Activated naive CD4-positive, alpha-beta T cell treated with anti-CD3 and anti-CD28 coated beads, Interleukin-2, amount 50 U/mL, for 24 hours (primary cell): Measurements from ENCODE around the gene SYT7.

Experiments used
- H3K27ac Mint-ChIP-seq: one replicate; pipeline ENCODE4 v1.8.0; 2021; ENCODE audit warnings: mild to moderate bottlenecking, mixed read lengths
- H3K27me3 Mint-ChIP-seq: one replicate; pipeline ENCODE4 v1.8.0; 2021; ENCODE audit warnings: mixed read lengths
- H3K36me3 Mint-ChIP-seq: one replicate; pipeline ENCODE4 v1.8.0; 2021; ENCODE audit warnings: mixed read lengths
- H3K4me1 Mint-ChIP-seq: one replicate; pipeline ENCODE4 v1.8.0; 2021; ENCODE audit warnings: mixed read lengths
- H3K4me3 Mint-ChIP-seq: one replicate; pipeline ENCODE4 v1.8.0; 2021; ENCODE audit warnings: mild to moderate bottlenecking, mixed read lengths
- H3K9me3 Mint-ChIP-seq: one replicate; pipeline ENCODE4 v1.8.0; 2021; ENCODE audit warnings: mixed read lengths

The SYT7 gene

GRCh38 chr11:61531044-61531443, 49.8 kb downstream of the SYT7 start:
- H3K27me3 Mint-ChIP-seq: peaks cover 6% of the 10 kb centered on the region

GRCh38 chr11:61529537-61530225, 51.2 kb downstream of the SYT7 start:
- H3K27ac Mint-ChIP-seq: no peak overlapping the region
- H3K4me3 Mint-ChIP-seq: no peak overlapping the region
- peaks cover 6% of the 10 kb centered on the region for H3K27me3 Mint-ChIP-seq
- H3K36me3 Mint-ChIP-seq: no peaks in the 10 kb centered on the region
- H3K9me3 Mint-ChIP-seq: no peaks in the 10 kb centered on the region
- H3K4me1 Mint-ChIP-seq: no peaks in the 10 kb centered on the region

More at GRCh38 chr11:61531044-61531443, 49.8 kb downstream of the SYT7 start:
- H3K27ac Mint-ChIP-seq: no peak overlapping the region
- no peaks in the 10 kb centered on the region for H3K9me3 Mint-ChIP-seq
- no peaks in the 10 kb centered on the region for H3K36me3 Mint-ChIP-seq
- no peaks in the 10 kb centered on the region for H3K4me1 Mint-ChIP-seq
- no peak overlapping the region for H3K4me3 Mint-ChIP-seq

DNA sequence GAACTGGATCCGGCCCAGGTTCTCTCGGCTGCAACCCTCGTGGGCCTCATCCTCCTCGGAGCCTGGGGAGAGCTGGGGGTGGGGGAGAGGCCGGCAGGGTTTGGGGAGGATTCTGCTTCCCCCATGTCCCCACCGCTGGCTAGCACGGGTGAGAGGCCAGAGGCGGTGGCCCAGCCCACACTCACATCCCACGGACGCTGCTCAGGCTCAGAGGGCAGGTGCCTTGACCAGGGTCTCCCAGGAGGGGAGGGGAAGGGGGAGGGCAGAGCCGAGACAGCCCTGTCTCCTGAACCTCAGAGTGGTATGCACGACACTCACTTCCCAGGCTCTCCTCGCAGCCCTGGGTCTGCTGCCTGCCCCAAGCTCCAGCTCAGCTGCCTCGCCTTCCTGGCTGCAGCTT, 52.8 kb downstream of the SYT7 start:
- Mint-ChIP-seq H3K4me1 (no peaks in the 10 kb centered on the region), H3K4me3 (no peak overlapping the region), H3K27me3 (peaks cover 3% of the 10 kb centered on the region), H3K27ac (no peak overlapping the region), H3K36me3 (no peaks in the 10 kb centered on the region), H3K9me3 (no peaks in the 10 kb centered on the region)

GRCh38 chr11:61526956-61527731, 53.7 kb downstream of the SYT7 start:
- no peak overlapping the region for H3K4me3 Mint-ChIP-seq
- H3K36me3 Mint-ChIP-seq: no peaks in the 10 kb centered on the region
- H3K9me3 Mint-ChIP-seq: no peaks in the 10 kb centered on the region
- no peak overlapping the region for H3K27ac Mint-ChIP-seq
- no peaks in the 10 kb centered on the region for H3K4me1 Mint-ChIP-seq
- H3K27me3 Mint-ChIP-seq: peaks cover 3% of the 10 kb centered on the region

- Mint-ChIP-seq H3K9me3 (no peaks in the 10 kb centered on the region), H3K27me3 (peaks cover 3% of the 10 kb centered on the region), H3K4me1 (no peaks in the 10 kb centered on the region), H3K4me3 (no peak overlapping the region), H3K36me3 (no peaks in the 10 kb centered on the region), H3K27ac (no peak overlapping the region)
These were observed 54.6 kb downstream of the SYT7 start for GRCh38 chr11:61526229-61526628.

DNA sequence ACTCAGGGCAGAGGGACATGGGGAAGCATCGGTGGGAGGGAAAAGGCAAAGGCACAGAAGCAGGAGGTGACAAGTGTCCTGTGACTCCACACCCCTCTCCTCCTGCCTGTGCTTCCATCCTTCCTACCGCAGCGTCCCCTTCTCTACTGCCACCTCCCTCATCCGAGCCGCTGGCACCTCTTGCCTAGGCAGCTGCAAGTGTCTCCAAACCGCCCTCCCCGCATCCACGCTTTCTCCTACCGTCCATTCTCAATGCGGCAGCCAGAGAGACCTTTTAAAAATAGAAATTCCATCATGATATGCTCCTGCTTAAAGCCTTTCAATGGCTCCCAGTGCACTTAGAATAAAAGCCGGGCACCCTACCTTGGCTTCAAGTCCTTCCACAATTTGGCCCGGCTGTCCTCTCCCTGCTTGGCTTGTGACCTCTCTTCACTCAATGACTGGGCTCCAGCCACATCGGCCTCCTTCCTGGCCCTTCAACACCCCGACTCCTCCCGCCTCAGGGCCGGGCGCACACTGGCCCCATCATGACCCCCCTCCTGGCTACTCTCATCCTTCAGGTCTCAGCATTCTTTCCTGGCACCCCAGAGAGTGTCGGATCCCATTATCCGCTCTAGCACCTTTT, 55.8 kb downstream of the SYT7 start:
- Mint-ChIP-seq H3K36me3 (no peaks in the 10 kb centered on the region), H3K4me3 (no peak overlapping the region), H3K27ac (no peak overlapping the region), H3K4me1 (no peaks in the 10 kb centered on the region), H3K9me3 (no peaks in the 10 kb centered on the region), H3K27me3 (peaks cover 3% of the 10 kb centered on the region)

DNA sequence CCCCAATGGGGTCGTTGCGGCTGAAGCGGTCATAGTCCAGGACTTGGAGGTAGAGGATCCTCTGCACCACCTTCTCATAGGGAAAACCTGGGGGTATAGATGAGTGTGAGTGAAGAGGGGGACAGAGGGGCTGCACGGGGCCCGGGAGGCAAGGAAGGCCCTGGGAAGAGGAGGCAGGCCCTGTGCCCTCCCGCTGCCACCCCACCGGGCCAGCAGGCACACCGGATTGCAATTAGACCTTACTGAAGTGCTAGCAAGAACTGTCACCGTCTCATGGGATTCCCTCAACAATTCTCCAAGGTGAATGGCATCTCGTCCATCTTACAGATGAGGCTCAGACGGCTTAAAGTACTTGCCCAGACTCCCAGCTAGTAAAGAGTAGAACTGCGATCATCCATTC, 56.4 kb downstream of the SYT7 start:
- Mint-ChIP-seq H3K27ac (no peak overlapping the region), H3K9me3 (no peaks in the 10 kb centered on the region), H3K4me1 (no peaks in the 10 kb centered on the region), H3K27me3 (peaks cover 3% of the 10 kb centered on the region), H3K36me3 (no peaks in the 10 kb centered on the region), H3K4me3 (no peak overlapping the region)

- H3K4me3 Mint-ChIP-seq: no peak overlapping the region
- H3K4me1 Mint-ChIP-seq: no peaks in the 10 kb centered on the region
- peaks cover 3% of the 10 kb centered on the region for H3K27me3 Mint-ChIP-seq
- no peaks in the 10 kb centered on the region for H3K36me3 Mint-ChIP-seq
- no peak overlapping the region for H3K27ac Mint-ChIP-seq
- H3K9me3 Mint-ChIP-seq: no peaks in the 10 kb centered on the region
These were observed 58.0 kb downstream of the SYT7 start for GRCh38 chr11:61522881-61523280.

DNA sequence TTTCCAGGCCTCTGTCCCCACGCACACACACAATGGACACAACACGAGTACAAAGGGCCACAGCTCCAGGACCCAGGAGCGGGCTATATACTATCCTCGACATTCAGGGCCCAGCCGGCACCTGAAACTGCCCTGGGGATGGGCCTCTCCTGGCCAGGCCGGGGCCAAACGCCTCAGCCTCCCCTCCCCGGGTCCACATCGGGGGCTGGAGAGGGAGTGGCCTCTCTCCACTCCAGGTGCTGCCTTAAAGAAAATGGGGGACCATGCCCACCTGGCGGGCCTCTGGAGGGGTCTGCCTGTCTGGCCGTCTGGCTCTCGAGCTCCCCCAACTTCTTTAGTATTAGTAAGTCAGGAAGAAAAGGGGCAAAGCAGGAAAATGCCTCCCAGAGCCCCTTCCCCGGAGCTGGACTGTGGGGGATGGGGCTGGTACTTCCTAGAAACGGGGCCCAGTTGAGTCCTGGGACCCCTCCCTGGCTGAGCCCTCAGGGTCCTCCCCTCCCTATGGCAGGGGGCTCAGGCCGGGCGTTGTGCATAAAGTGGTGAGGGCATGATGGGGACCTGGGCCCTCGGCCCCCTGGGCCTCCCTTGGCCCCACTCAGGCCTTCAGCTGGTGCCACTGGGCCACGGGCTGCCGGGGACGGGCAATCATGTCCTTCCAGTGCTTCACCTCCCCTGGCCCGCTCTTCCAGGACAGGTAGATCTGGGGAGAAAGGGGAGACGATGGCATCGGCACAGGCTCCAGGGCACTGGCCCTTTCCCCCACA, 62.7 kb downstream of the SYT7 start:
- peaks cover 8% of the 10 kb centered on the region for H3K4me1 Mint-ChIP-seq
- no peak overlapping the region for H3K27ac Mint-ChIP-seq
- peaks cover 5% of the 10 kb centered on the region for H3K27me3 Mint-ChIP-seq
- no peak overlapping the region for H3K4me3 Mint-ChIP-seq
- H3K36me3 Mint-ChIP-seq: no peaks in the 10 kb centered on the region
- H3K9me3 Mint-ChIP-seq: no peaks in the 10 kb centered on the region

GRCh38 chr11:61516675-61517572, 64.0 kb downstream of the SYT7 start:
- Mint-ChIP-seq H3K27ac (no peak overlapping the region), H3K4me1 (peaks cover 8% of the 10 kb centered on the region), H3K27me3 (peaks cover 5% of the 10 kb centered on the region), H3K36me3 (no peaks in the 10 kb centered on the region), H3K9me3 (no peaks in the 10 kb centered on the region), H3K4me3 (peak overlapping the region; percentile 27)

DNA sequence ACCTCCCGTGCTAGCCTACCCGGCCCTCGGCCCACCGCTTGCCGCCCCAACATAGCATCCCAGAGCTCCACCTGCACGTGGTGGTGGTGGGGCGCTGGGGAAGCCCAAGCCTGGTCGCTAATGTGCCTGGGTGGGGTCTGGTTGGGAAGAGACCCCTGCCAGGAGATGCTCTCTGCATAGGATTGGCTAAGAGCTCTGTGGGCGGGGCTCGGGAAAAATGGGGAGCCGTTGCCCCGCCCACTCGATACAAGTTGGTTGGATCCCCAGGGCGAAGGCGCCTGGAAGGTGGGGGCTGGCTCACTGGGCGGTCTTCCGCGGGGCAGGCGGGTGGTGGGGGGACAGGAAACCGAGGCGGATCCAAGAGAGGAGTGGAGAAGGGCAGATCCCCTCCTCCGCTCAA, 64.7 kb downstream of the SYT7 start:
- no peaks in the 10 kb centered on the region for H3K36me3 Mint-ChIP-seq
- H3K27me3 Mint-ChIP-seq: peaks cover 9% of the 10 kb centered on the region
- peaks cover 8% of the 10 kb centered on the region for H3K4me1 Mint-ChIP-seq
- no peak overlapping the region for H3K27ac Mint-ChIP-seq
- H3K9me3 Mint-ChIP-seq: no peaks in the 10 kb centered on the region
- H3K4me3 Mint-ChIP-seq: no peak overlapping the region

- H3K9me3 Mint-ChIP-seq: no peaks in the 10 kb centered on the region
These were observed 65.2 kb downstream of the SYT7 start for GRCh38 chr11:61515686-61516085.

DNA sequence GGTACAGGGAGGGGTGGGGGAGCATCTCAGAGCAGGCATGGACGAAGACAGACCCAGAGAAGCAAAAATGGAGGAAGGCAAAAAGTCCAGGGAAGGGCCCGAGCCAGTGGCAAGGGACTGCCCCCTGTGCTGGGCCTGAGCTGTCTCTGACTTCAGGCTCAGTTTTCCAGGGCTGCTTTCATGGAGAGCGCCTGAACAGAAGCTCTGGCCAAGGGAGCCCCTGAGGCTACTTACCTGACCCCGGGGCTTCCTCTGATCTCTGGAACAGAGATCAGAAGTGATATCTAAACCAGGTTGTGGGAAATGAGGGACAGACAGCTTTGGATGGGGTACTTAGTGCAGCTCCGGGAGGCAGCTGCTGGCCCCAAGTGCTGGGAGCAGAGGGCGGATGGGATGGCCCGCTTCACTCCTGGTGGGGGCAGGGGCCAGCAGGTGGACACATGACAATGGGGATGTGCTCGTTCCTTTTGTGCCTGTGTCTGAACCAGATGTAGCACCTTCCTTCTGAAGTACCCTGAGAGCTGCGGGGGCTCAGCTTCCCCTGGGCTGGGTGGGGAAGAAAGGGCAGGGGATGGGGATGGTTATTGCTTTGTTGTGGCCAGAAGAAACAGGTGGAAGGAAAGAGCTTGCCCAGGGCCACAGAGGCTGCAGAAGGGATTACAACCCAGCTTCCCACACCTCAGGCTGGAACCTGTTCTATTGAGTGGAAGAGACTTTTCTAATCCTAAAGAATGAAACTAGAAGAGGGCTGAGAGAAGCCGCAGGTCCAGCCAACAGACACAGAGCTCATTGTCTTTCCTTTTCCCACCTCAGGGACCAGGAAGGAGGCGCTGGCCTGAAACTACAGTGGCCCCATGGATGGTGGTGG, 66.6 kb downstream of the SYT7 start:
- Mint-ChIP-seq H3K9me3 (no peaks in the 10 kb centered on the region), H3K4me3 (no peak overlapping the region), H3K4me1 (peaks cover 8% of the 10 kb centered on the region), H3K27ac (no peak overlapping the region), H3K27me3 (peaks cover 16% of the 10 kb centered on the region), H3K36me3 (no peaks in the 10 kb centered on the region)

More at GRCh38 chr11:61515686-61516085, 65.2 kb downstream of the SYT7 start:
- H3K4me1 Mint-ChIP-seq: peaks cover 8% of the 10 kb centered on the region
- H3K27ac Mint-ChIP-seq: no peak overlapping the region
- H3K36me3 Mint-ChIP-seq: no peaks in the 10 kb centered on the region
- peaks cover 12% of the 10 kb centered on the region for H3K27me3 Mint-ChIP-seq
- H3K4me3 Mint-ChIP-seq: no peak overlapping the region

- Mint-ChIP-seq H3K27me3 (peaks cover 16% of the 10 kb centered on the region), H3K4me3 (no peak overlapping the region)
These were observed 67.6 kb downstream of the SYT7 start for GRCh38 chr11:61513143-61513765.

More at GRCh38 chr11:61513143-61513765, 67.6 kb downstream of the SYT7 start:
- no peak overlapping the region for H3K27ac Mint-ChIP-seq
- no peaks in the 10 kb centered on the region for H3K36me3 Mint-ChIP-seq
- no peaks in the 10 kb centered on the region for H3K9me3 Mint-ChIP-seq
- peaks cover 8% of the 10 kb centered on the region for H3K4me1 Mint-ChIP-seq
